HuH-7 (cell line): ENCODE results near the gene RHEB.

ENCODE experiments used
- DNase-seq: peaks from one replicate; pipeline ENCODE4 v3.0.0; 2011; ENCODE audit warnings: low spot score

Gene RHEB

GRCh38 chr7:151431768-151432311 is 87.9 kb downstream of the RHEB start:
- no peak for DNase-seq

GRCh38 chr7:151431281-151431767 is 88.4 kb downstream of the RHEB start:
- DNase-seq = no peak

- no peak for DNase-seq
Measured at GRCh38 chr7:151430391-151431205, 89.1 kb downstream of the RHEB start.

GRCh38 chr7:151429560-151430331 is 89.9 kb downstream of the RHEB start:
- DNase-seq = no peak

GRCh38 chr7:151429237-151429559 is 90.5 kb downstream of the RHEB start:
- DNase-seq = no peak

- DNase-seq = no peak
Measured at GRCh38 chr7:151428378-151429236, 91.1 kb downstream of the RHEB start.

GRCh38 chr7:151427705-151428377 is 91.9 kb downstream of the RHEB start:
- no peak for DNase-seq

- DNase-seq = no peak
Measured at GRCh38 chr7:151426904-151427704, 92.6 kb downstream of the RHEB start.

- no peak for DNase-seq
Measured at GRCh38 chr7:151426441-151426903, 93.2 kb downstream of the RHEB start.

GRCh38 chr7:151425670-151426440 is 93.8 kb downstream of the RHEB start:
- no peak for DNase-seq

GRCh38 chr7:151424799-151425198 is 94.9 kb downstream of the RHEB start:
- no peak for DNase-seq

- DNase-seq = no peak
Measured at GRCh38 chr7:151423936-151424335, 95.8 kb downstream of the RHEB start.

GRCh38 chr7:151423226-151423625 is 96.5 kb downstream of the RHEB start:
- no peak for DNase-seq

- no peak for DNase-seq
Measured at GRCh38 chr7:151422212-151422611, 97.5 kb downstream of the RHEB start.

GRCh38 chr7:151420144-151420543 is 99.6 kb downstream of the RHEB start:
- no peak for DNase-seq

GRCh38 chr7:151416941-151417315 is 102.8 kb downstream of the RHEB start:
- no peak for DNase-seq

- DNase-seq = no peak
Measured at GRCh38 chr7:151416112-151416940, 103.4 kb downstream of the RHEB start.
